ENCODE results near the gene ADH5.

DNA sequence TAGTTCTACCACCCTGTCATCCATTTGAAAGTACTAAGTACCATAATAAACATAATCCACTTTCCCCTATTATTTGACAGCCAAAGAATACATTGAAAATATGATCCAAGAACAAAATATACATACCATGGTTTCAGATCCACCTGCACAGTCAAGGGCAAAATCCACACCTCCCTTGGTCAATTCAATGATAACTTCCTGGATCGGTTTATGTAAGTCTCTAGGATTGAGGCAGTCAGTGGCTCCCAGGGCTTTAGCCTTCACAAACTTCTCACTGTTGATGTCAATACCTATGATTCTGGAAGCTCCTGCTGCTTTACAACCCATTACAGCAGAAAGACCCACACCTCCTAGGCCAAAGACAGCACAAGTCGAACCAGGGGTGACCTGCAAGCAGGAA, 42.8 kb upstream of the ADH5 start:
- no peak for TF ChIP-seq BHLHE40 (IDR thresholded peaks at IDR 0.05; ENCODE audit: borderline replicate concordance)
- TF ChIP-seq ARNT (IDR thresholded peaks at IDR 0.05): no peak
- no peak for TF ChIP-seq SP1 (IDR thresholded peaks at IDR 0.05)
- no peak for TF ChIP-seq FOXA1 (IDR thresholded peaks at IDR 0.05)
- no peak for TF ChIP-seq FOXM1 (IDR thresholded peaks at IDR 0.05; ENCODE audit: borderline replicate concordance)
- TF ChIP-seq NFRKB (IDR thresholded peaks at IDR 0.05): no peak
- no peak for TF ChIP-seq ZNF384 (IDR thresholded peaks at IDR 0.05)
- no peak for TF ChIP-seq TARDBP (IDR thresholded peaks at IDR 0.05)
- no peak for TF ChIP-seq LEF1 (IDR thresholded peaks at IDR 0.05; ENCODE audit: borderline replicate concordance)
- no peak for TF ChIP-seq SUZ12 (IDR thresholded peaks at IDR 0.05)
- no peak for TF ChIP-seq PKNOX1 (IDR thresholded peaks at IDR 0.05)
- no peak for TF ChIP-seq HDGF (IDR thresholded peaks at IDR 0.05; ENCODE audit: borderline replicate concordance)
